Heart left ventricle (tissue), 16 donors: Measurements from ENCODE around the gene LTO1. TPM values are rescaled to one million over a fixed set of nuclear protein-coding genes. Genes with fewer than 3 reads are reported as not detected.
A peak's percentile ranks its signal among the peaks of the same experiment; 100 is the strongest.

Source experiments
- ATAC-seq, 4 donors: fragments of 200-7000 bp; cut with Tn5 transposase; one replicate each; pipeline ENCODE4 v1.9.1; 2020 to 2022; ENCODE audit warnings: moderate library complexity in 4 of 4, mild to moderate bottlenecking in 3 of 4, moderate number of reproducible peaks in 1 of 4
- DNase-seq, 5 donors: peaks; one replicate each; pipeline ENCODE4 v3.0.0-alpha.2; 2020
- H3K27ac ChIP-seq, 12 donors: fragments of 200-600 bp; sonication (generic) in 4 of 12; one replicate each; pipeline versions ENCODE4 v1.5.0 to v1.8.0; 2016 to 2022; ENCODE audit warnings: mild to moderate bottlenecking in 2 of 12
- H3K27me3 ChIP-seq, 9 donors: fragments of 200-600 bp; sonication (generic) in 2 of 9; one replicate each; pipeline versions ENCODE4 v1.5.1 to v1.8.0; 2016 to 2022; ENCODE audit warnings: mild to moderate bottlenecking in 3 of 9
- H3K36me3 ChIP-seq, 9 donors: fragments of 200-600 bp; sonication (generic) in 2 of 9; one replicate each; pipeline versions ENCODE4 v1.5.0 to v1.8.0; 2018 to 2022; ENCODE audit warnings: mild to moderate bottlenecking in 2 of 9
- H3K4me1 ChIP-seq, 12 donors: fragments of 200-600 bp; sonication (generic) in 4 of 12; one replicate each; pipeline versions ENCODE4 v1.5.0 to v1.8.0; 2016 to 2022; ENCODE audit warnings: mild to moderate bottlenecking in 3 of 12
- H3K4me3 ChIP-seq, 12 donors: fragments of 200-600 bp; sonication (generic) in 4 of 12; one replicate each; pipeline versions ENCODE4 v1.5.0 to v1.8.0; 2017 to 2022; ENCODE audit warnings: mild to moderate bottlenecking in 9 of 12, moderate library complexity in 4 of 12
- H3K9me3 ChIP-seq, 12 donors: fragments of 200-600 bp; sonication (generic) in 4 of 12; one replicate each; pipeline versions ENCODE4 v1.5.0 to v1.8.0; 2016 to 2022; ENCODE audit warnings: mild to moderate bottlenecking in 1 of 12
- POLR2A ChIP-seq, 2 donors: fragments of 450-650 bp; IDR thresholded peaks; one replicate each; pipeline ENCODE4 v1.6.1; 2017; ENCODE audit warnings: antibody characterized with exemption in 2 of 2, mild to moderate bottlenecking in 2 of 2, moderate library complexity in 2 of 2
- WGBS, 4 donors: extraction: QIAGEN DNeasy Blood & Tissue Kit in 2 of 4; methylation state at CpG; one replicate each; pipeline versions ENCODE4 v1.1.5 to v1.1.7; 2013 to 2018; 5-methylcytosine and 5-hydroxymethylcytosine counted together
- intact Hi-C, 10 donors: fragments of 100-400 bp; cut with DNase I; formaldehyde crosslinking; loops; one replicate each; pipeline versions ENCODE4 v1.11.1 to v1.14.2; 2022
- polyA plus RNA-seq, 2 donors: library from polyadenylated mRNA; stranded (reverse); fragments of 200-250 nt; gene quantifications; one replicate each; pipeline ENCODE4 v1.2.3, GENCODE V29; 2013
- total RNA-seq, 9 donors: library from RNA; depleted of rRNA in 2 of 9; stranded (reverse); fragments of >200 nt in 2 of 9; fragmentation: NEBNext Ultra II Directional in 3 of 9; extraction: Animal tissue kit (Norgen Biotek cat#: 25700) in 3 of 9; gene quantifications; one replicate each; pipeline versions ENCODE4 v1.1.0 to v1.2.4, GENCODE V29; 2016 to 2023
- TF ChIP-seq, protein P1 (sequence below), 12 donors: fragments of 200-600 bp; sonication (generic) in 4 of 12; IDR thresholded peaks; one replicate each; pipeline versions ENCODE4 v1.5.0 to v1.8.0; 2018 to 2022; ENCODE audit warnings: antibody characterized with exemption in 12 of 12, mild to moderate bottlenecking in 5 of 12
- donor health status: ischemic (EF 13 %, LVEDD 7.1; RV severe dilation, severe dysfunction).
- donor health status: healthy with polysubstance abuse.
- donor health status: DM: no; HTN: yes; CAD: no.
- donor health status: DM: no; HTN: no; CAD: no.
- donor health status: ischemic (EF 25% LVEDD 6.9; RV normal size, moderate dysfunction).
- donor health status: ischemic (EF 25% LVEDD 5.7; RV mildly dilated, moderate dysfunction).
- donor health status: healthy.
- donor health status: DM: yes; HTN: yes; CAD: no.
- donor health status: ischemic (EF 35%, LVEDD 5.7; RV mildly dilated, moderate dysfunction).
- donor health status: nonischemic (EF 11% LVEDD 7.7; RV severe dilation, severe dysfunction).
- donor health status: DM: yes; HTN: yes; CAD: no.
- donor health status: PGD.
- donor health status: ischemic (EF 29% LVEDD 5.4; RV normal size, mild dysfunction).
- donor health status: nonischemic (EF 23%, LVEDD 6.1; RV moderate dilation, normal function).

Gene LTO1
- total and polyA plus RNA-seq, 11 donors: 4.1 to 14.4 (median 9.4) TPM

DNA sequence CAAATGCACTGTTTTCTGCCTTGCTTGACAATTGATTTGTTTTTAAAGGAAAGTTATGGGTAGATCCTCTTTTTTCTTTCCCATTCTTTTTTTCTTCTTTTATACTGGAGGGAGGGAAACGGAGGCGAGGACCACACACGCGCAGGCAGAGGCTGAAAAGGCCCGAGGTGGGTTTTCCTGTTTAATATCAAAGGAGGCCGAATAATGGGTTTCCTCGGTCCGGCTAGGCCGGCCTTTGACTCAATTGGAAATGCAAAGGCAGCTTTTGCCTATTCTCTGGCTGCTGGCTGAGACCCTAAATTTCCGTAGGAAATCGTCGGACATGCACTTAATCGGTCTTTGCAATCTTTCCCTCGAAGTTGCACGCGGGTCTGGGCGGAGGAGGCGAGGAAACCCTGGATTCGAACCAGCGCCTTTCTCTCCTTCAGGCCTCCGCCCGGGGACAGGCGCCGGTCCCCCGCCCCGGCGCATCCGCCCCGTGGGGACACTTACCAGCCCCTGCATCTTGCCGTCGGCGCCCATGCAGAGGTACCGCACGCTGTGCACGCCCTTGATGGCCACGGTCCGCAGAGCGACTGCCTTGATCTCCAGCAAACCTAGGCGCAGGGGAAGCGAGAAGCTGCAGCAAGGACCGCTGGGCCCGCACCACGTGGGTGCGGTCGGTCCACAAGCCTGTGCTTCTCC lies 27.8 kb upstream of the LTO1 start:
- WGBS, 4 donors: 9 to 22% (median 12%) methylated on average over 30 to 45 of the region's 45 CpGs
- intact Hi-C loops: loop anchor here in 1 of 10 donors (5.0 kb wide), 1 partner anchor 184 kb away; no protein-coding TSS in a partner anchor

DNA sequence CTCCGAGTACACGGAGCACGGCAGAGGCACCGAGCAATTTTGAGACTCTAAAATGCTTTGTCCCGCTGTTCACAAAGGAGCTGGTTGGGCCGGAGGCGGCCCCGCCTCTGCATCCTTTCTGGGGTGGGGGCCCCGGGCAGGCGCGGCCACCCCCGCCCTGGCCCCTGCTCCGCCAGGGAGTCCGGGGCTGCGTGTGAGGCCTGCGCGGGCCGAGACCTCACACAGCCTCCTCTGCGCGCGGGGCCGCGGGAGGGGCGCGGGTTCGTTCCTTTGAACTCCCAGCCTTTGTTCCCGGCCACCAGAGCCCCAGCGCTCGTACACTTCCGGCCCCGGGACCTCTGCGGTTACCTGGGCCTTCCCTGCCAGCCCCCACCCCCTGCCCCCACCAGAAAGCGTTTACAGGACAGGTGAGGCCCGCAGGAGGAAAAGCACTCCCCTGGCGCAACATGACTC lies 27.1 kb upstream of the LTO1 start:
- TF ChIP-seq, protein P1, sequence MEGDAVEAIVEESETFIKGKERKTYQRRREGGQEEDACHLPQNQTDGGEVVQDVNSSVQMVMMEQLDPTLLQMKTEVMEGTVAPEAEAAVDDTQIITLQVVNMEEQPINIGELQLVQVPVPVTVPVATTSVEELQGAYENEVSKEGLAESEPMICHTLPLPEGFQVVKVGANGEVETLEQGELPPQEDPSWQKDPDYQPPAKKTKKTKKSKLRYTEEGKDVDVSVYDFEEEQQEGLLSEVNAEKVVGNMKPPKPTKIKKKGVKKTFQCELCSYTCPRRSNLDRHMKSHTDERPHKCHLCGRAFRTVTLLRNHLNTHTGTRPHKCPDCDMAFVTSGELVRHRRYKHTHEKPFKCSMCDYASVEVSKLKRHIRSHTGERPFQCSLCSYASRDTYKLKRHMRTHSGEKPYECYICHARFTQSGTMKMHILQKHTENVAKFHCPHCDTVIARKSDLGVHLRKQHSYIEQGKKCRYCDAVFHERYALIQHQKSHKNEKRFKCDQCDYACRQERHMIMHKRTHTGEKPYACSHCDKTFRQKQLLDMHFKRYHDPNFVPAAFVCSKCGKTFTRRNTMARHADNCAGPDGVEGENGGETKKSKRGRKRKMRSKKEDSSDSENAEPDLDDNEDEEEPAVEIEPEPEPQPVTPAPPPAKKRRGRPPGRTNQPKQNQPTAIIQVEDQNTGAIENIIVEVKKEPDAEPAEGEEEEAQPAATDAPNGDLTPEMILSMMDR (IDR thresholded peaks at IDR 0.05): no peak
- no peak for TF ChIP-seq POLR2A (IDR thresholded peaks at IDR 0.05)
- H3K9me3 ChIP-seq: no peaks in the 10 kb centered on the region
- no peak for ATAC-seq
- intact Hi-C loops: loop anchor here in 1 of 10 donors (5.0 kb wide), 1 partner anchor 185 kb away; no protein-coding TSS in a partner anchor
- H3K27me3 ChIP-seq: peaks cover 46 to 87% (median 59%) of the 10 kb centered on the region in 9 donors
- no peak for DNase-seq
- H3K4me1 ChIP-seq: peaks cover 0 to 40% (median 13%) of the 10 kb centered on the region in 12 donors
- H3K27ac ChIP-seq: no peak overlapping the region
- H3K36me3 ChIP-seq: no peaks in the 10 kb centered on the region
- WGBS, 4 donors: 15 to 26% (median 17%) methylated on average over 16 to 35 of the region's 35 CpGs
- no peak overlapping the region for H3K4me3 ChIP-seq

More for the DNA sequence above, 27.8 kb upstream of the LTO1 start:
- Histone ChIP-seq H3K9me3 (no peaks in the 10 kb centered on the region), H3K27ac (no peak overlapping the region), H3K4me3 (no peak overlapping the region), H3K36me3 (no peaks in the 10 kb centered on the region), H3K4me1 (peaks cover 0 to 40% (median 13%) of the 10 kb centered on the region in 12 donors), H3K27me3 (peaks cover 46 to 90% (median 59%) of the 10 kb centered on the region in 9 donors)
- ATAC-seq (no peak), DNase-seq (no peak)
- no peak for TF ChIP-seq POLR2A (IDR thresholded peaks at IDR 0.05)
- TF ChIP-seq, protein P1 (IDR thresholded peaks at IDR 0.05): no peak

DNA sequence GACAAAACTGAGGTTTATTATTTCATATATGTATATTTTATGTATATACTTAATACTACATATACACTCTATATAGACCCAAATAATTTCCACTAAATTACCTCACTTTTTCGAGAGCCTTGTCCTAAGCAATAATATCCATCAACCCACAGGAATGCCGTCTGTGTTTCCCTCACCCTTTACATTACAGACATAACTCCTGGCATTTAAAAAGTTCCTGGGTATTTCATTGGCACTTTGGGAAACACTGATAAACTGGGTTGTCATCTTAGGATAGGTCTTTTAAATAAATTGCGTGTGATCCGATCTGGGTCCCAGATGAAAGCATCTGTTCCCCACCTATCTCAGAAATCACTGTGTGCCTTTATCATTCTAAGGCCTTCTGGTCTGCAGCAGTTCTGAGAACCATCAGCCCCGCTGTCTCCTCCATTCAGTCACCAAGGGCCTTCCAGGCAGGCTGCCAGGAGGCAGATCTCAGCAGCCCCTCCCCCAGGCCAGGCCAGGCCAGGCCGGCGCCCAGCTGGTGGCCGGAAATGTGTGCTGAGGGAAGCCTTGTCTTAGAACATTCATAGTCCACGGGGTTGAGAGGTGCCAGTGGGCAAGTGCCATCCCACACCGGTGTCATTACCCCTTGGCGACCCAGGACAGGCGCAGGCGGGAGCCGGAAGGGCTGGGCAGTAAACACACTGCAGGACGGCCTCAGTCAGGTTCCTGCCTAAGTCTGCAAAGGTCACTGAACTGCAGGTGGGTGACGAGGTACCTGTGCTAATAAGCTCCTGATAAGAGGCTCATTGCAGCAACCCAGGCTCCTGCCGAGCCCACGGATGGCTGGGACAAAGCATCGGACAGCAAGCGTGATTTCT lies 25.4 kb upstream of the LTO1 start:
- TF ChIP-seq, protein P1 (IDR thresholded peaks at IDR 0.05): no peak
- TF ChIP-seq POLR2A (IDR thresholded peaks at IDR 0.05): no peak
- Histone ChIP-seq H3K36me3 (no peaks in the 10 kb centered on the region), H3K4me3 (no peak overlapping the region), H3K9me3 (no peaks in the 10 kb centered on the region), H3K27me3 (peaks cover 39 to 83% (median 61%) of the 10 kb centered on the region in 9 donors), H3K27ac (no peak overlapping the region), H3K4me1 (peaks cover 0 to 40% (median 13%) of the 10 kb centered on the region in 12 donors)
- 26 to 34% (median 28%) methylated on average over 13 to 20 of the region's 20 CpGs for WGBS, 4 donors
- intact Hi-C loops: loop anchor here in 1 of 10 donors (5.0 kb wide), 1 partner anchor 187 kb away; no protein-coding TSS in a partner anchor
- ATAC-seq (peak; percentile 80 to 93 (median 90)), DNase-seq (peak; percentile 77 to 88 (median 81))
